ENCODE results near the gene TYK2. TPM values are rescaled to one million over a fixed set of nuclear protein-coding genes. Genes with fewer than 3 reads are reported as not detected.

The TYK2 gene
- total and polyA plus RNA-seq, 2 of the 13 experiments (the other 11 are each of a cell fraction or from before 2014, with no cell fraction given), result 38.8 to 60.1 TPM

- WGBS (ENCODE audit: low lambda C conversion rate), result 96% methylated on average over 6 of the region's 11 CpGs
- TF ChIP-seq ZNF713 (CRISPR knock-in tag; IDR thresholded peaks at IDR 0.05) (no peak), AGO2 (optimal IDR thresholded peaks at IDR 0.05; ENCODE audit: low read depth, low read length) (peak; percentile 81)
- no peak for FAIRE-seq
- Histone ChIP-seq H2AFZ (ENCODE audit: low read length) (no peak overlapping the region), H3K36me3 (replicated peaks in 1 of 2; ENCODE audit: control insufficient read depth in 1 of 2, insufficient read depth in 2 of 2, low read length in 2 of 2) (peaks cover 33 to 78% of the 10 kb centered on the region in 2 experiments), H3K27me3 (ENCODE audit: control insufficient read depth in 1 of 2, insufficient read depth in 2 of 2, low read length in 2 of 2) (no peaks in the 10 kb centered on the region), H3K4me1 (ENCODE audit: insufficient read depth, low read length) (no peaks in the 10 kb centered on the region), H3K9ac (ENCODE audit: insufficient read depth, low read depth, low read length) (no peak overlapping the region), H3K4me3 (replicated peaks in 1 of 3; ENCODE audit: insufficient read depth in 1 of 3, low read depth in 2 of 3, low read length in 3 of 3) (no peak overlapping the region), H3K79me2 (ENCODE audit: insufficient read depth, low read length) (no peaks in the 10 kb centered on the region), H3K4me2 (ENCODE audit: low read depth, low read length) (no peak overlapping the region), H3K27ac (ENCODE audit: extremely low read length, insufficient read depth, low read length) (no peak overlapping the region), H4K20me1 (ENCODE audit: insufficient read depth, low read length) (no peaks in the 10 kb centered on the region), H3K9me3 (ENCODE audit: low read length) (no peaks in the 10 kb centered on the region)
- no TSS peak for BruUV-seq (replicated peaks)
- no peak; the same call in 2 of the 3 replicates for ATAC-seq
- POLR2A ChIA-PET, result interaction anchor here (2.4 kb wide), 1 partner anchor 11 kb away, joined by 10 read pairs; no protein-coding TSS in a partner anchor
- CTCF ChIA-PET (ENCODE audit: low intra/inter-chr PET ratio, low total read pairs), result no interaction called here
- intact Hi-C loops (cut with micrococcal nuclease; ENCODE audit: unreplicated experiment) (no loop called here), in situ Hi-C loops (cut with HindIII; ENCODE audit: extremely low pct_ligation_motif_present, low pct_unique_long_range_greater_than_20kb) (no loop called here)
- no peak for DNase-seq (ENCODE audit: low spot score)
Measured at GRCh38 chr19:10321417-10321797, 59.0 kb downstream of the TYK2 start.

- in situ Hi-C loops (cut with HindIII; ENCODE audit: extremely low pct_ligation_motif_present, low pct_unique_long_range_greater_than_20kb), result no loop called here
- Histone ChIP-seq H3K4me2 (ENCODE audit: low read depth, low read length) (no peak overlapping the region), H3K36me3 (replicated peaks in 1 of 2; ENCODE audit: control insufficient read depth in 1 of 2, insufficient read depth in 2 of 2, low read length in 2 of 2) (peaks cover 32 to 75% of the 10 kb centered on the region in 2 experiments), H3K79me2 (ENCODE audit: insufficient read depth, low read length) (no peaks in the 10 kb centered on the region), H3K9me3 (ENCODE audit: low read length) (no peaks in the 10 kb centered on the region), H3K4me3 (replicated peaks in 1 of 3; ENCODE audit: insufficient read depth in 1 of 3, low read depth in 2 of 3, low read length in 3 of 3) (no peak overlapping the region), H3K9ac (ENCODE audit: insufficient read depth, low read depth, low read length) (no peak overlapping the region), H3K27me3 (ENCODE audit: control insufficient read depth in 1 of 2, insufficient read depth in 2 of 2, low read length in 2 of 2) (no peaks in the 10 kb centered on the region), H2AFZ (ENCODE audit: low read length) (no peak overlapping the region), H3K27ac (ENCODE audit: extremely low read length, insufficient read depth, low read length) (no peak overlapping the region), H4K20me1 (ENCODE audit: insufficient read depth, low read length) (no peaks in the 10 kb centered on the region; the same call in 1 of the 2 replicates), H3K4me1 (ENCODE audit: insufficient read depth, low read length) (peaks cover 6% of the 10 kb centered on the region)
- no peak for FAIRE-seq
- CTCF ChIA-PET (ENCODE audit: low intra/inter-chr PET ratio, low total read pairs), result no interaction called here
- DNase-seq (ENCODE audit: low spot score), result no peak
- no TSS peak for BruUV-seq (replicated peaks)
- POLR2A ChIA-PET, result interaction anchor here (0.6 to 2.4 kb wide), 2 partner anchors 11 to 15 kb away, joined by 3 to 10 read pairs; no protein-coding TSS in a partner anchor
- 97% methylated on average over 11 of the region's 32 CpGs for WGBS (ENCODE audit: low lambda C conversion rate)
- ATAC-seq, result peak; percentile 4; the same call in 2 of the 3 replicates
- intact Hi-C loops (cut with micrococcal nuclease; ENCODE audit: unreplicated experiment), result no loop called here
- TF ChIP-seq RBFOX2 (IDR thresholded peaks at IDR 0.05; ENCODE audit: low read depth, low read length) (peak; percentile 62), ZFP36L1 (CRISPR knock-in tag; IDR thresholded peaks at IDR 0.05) (no peak), ZNF253 (CRISPR knock-in tag; IDR thresholded peaks at IDR 0.05; ENCODE audit: borderline replicate concordance) (no peak)
Measured at GRCh38 chr19:10320602-10321416, 59.6 kb downstream of the TYK2 start.
